ENCODE results near the gene IQCK.

Gene IQCK

GRCh38 chr16:19872935-19873334 lies 154.9 kb downstream of the IQCK start:
- Histone ChIP-seq H3F3A (ENCODE audit: insufficient read depth) (no peaks in the 10 kb centered on the region), H3K4me3 (ENCODE audit: insufficient read depth, low read length, poor library complexity, severe bottlenecking) (no peak overlapping the region), H4K20me1 (ENCODE audit: low read depth, low read length) (no peaks in the 10 kb centered on the region), H3K79me2 (ENCODE audit: insufficient read depth, low read length) (no peaks in the 10 kb centered on the region), H3K27ac (ENCODE audit: low read depth, low read length) (no peak overlapping the region), H3K27me3 (ENCODE audit: low read length) (no peaks in the 10 kb centered on the region), H2AFZ (ENCODE audit: low read depth, low read length, severe bottlenecking) (no peak overlapping the region), H3K9ac (ENCODE audit: low read length) (no peak overlapping the region), H3K9me3 (ENCODE audit: insufficient read depth, low read length) (no peaks in the 10 kb centered on the region), H3K4me2 (ENCODE audit: low read depth, low read length, poor library complexity, severe bottlenecking) (no peak overlapping the region), H3K36me3 (ENCODE audit: low read length) (no peaks in the 10 kb centered on the region), H3K9me2 (replicated peaks; ENCODE audit: insufficient read depth, low read length) (no peaks in the 10 kb centered on the region)
- TF ChIP-seq, protein P1, sequence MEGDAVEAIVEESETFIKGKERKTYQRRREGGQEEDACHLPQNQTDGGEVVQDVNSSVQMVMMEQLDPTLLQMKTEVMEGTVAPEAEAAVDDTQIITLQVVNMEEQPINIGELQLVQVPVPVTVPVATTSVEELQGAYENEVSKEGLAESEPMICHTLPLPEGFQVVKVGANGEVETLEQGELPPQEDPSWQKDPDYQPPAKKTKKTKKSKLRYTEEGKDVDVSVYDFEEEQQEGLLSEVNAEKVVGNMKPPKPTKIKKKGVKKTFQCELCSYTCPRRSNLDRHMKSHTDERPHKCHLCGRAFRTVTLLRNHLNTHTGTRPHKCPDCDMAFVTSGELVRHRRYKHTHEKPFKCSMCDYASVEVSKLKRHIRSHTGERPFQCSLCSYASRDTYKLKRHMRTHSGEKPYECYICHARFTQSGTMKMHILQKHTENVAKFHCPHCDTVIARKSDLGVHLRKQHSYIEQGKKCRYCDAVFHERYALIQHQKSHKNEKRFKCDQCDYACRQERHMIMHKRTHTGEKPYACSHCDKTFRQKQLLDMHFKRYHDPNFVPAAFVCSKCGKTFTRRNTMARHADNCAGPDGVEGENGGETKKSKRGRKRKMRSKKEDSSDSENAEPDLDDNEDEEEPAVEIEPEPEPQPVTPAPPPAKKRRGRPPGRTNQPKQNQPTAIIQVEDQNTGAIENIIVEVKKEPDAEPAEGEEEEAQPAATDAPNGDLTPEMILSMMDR (IDR thresholded peaks at IDR 0.05; ENCODE audit: insufficient read depth, low read length, poor library complexity, severe bottlenecking), result no peak
- TF ChIP-seq EZH2phosphoT487 (conservative IDR thresholded peaks at IDR 0.05; ENCODE audit: low read length), result no peak

GRCh38 chr16:19874026-19874425 lies 156.0 kb downstream of the IQCK start:
- Histone ChIP-seq H3F3A (ENCODE audit: insufficient read depth) (no peaks in the 10 kb centered on the region), H2AFZ (ENCODE audit: low read depth, low read length, severe bottlenecking) (no peak overlapping the region), H3K4me3 (ENCODE audit: insufficient read depth, low read length, poor library complexity, severe bottlenecking) (no peak overlapping the region), H3K9me2 (replicated peaks; ENCODE audit: insufficient read depth, low read length) (no peaks in the 10 kb centered on the region), H3K9me3 (ENCODE audit: insufficient read depth, low read length) (no peaks in the 10 kb centered on the region), H3K4me2 (ENCODE audit: low read depth, low read length, poor library complexity, severe bottlenecking) (no peak overlapping the region), H3K9ac (ENCODE audit: low read length) (no peak overlapping the region), H3K79me2 (ENCODE audit: insufficient read depth, low read length) (no peaks in the 10 kb centered on the region), H4K20me1 (ENCODE audit: low read depth, low read length) (no peaks in the 10 kb centered on the region), H3K27ac (ENCODE audit: low read depth, low read length) (no peak overlapping the region), H3K27me3 (ENCODE audit: low read length) (no peaks in the 10 kb centered on the region), H3K36me3 (ENCODE audit: low read length) (no peaks in the 10 kb centered on the region)
- TF ChIP-seq, protein P1 (IDR thresholded peaks at IDR 0.05; ENCODE audit: insufficient read depth, low read length, poor library complexity, severe bottlenecking), result no peak
- TF ChIP-seq EZH2phosphoT487 (conservative IDR thresholded peaks at IDR 0.05; ENCODE audit: low read length), result no peak

- Histone ChIP-seq H2AFZ (ENCODE audit: low read depth, low read length, severe bottlenecking) (no peak overlapping the region), H3F3A (ENCODE audit: insufficient read depth) (no peaks in the 10 kb centered on the region), H3K9me3 (ENCODE audit: insufficient read depth, low read length) (no peaks in the 10 kb centered on the region), H3K4me3 (ENCODE audit: insufficient read depth, low read length, poor library complexity, severe bottlenecking) (no peak overlapping the region), H4K20me1 (ENCODE audit: low read depth, low read length) (no peaks in the 10 kb centered on the region), H3K9ac (ENCODE audit: low read length) (no peak overlapping the region), H3K27ac (ENCODE audit: low read depth, low read length) (no peak overlapping the region), H3K9me2 (replicated peaks; ENCODE audit: insufficient read depth, low read length) (no peaks in the 10 kb centered on the region), H3K4me2 (ENCODE audit: low read depth, low read length, poor library complexity, severe bottlenecking) (no peak overlapping the region), H3K79me2 (ENCODE audit: insufficient read depth, low read length) (no peaks in the 10 kb centered on the region), H3K36me3 (ENCODE audit: low read length) (no peaks in the 10 kb centered on the region), H3K27me3 (ENCODE audit: low read length) (no peaks in the 10 kb centered on the region)
- TF ChIP-seq, protein P1 (IDR thresholded peaks at IDR 0.05; ENCODE audit: insufficient read depth, low read length, poor library complexity, severe bottlenecking), result no peak
- no peak for TF ChIP-seq EZH2phosphoT487 (conservative IDR thresholded peaks at IDR 0.05; ENCODE audit: low read length)
Measured at GRCh38 chr16:19874851-19875546, 156.9 kb downstream of the IQCK start.

Data from SU-DHL-6 (cell line).